ENCODE results near the gene BNC2.

Gene BNC2

GRCh38 chr9:16398691-16399090 is 471.8 kb downstream of the BNC2 start:
- no peak for DNase-seq

- no peak for DNase-seq
These were observed 474.1 kb downstream of the BNC2 start for GRCh38 chr9:16396389-16396788.

- no peak for DNase-seq
These were observed 479.1 kb downstream of the BNC2 start for GRCh38 chr9:16391369-16391768.

- DNase-seq: no peak
These were observed 483.1 kb downstream of the BNC2 start for GRCh38 chr9:16387382-16387781.

- DNase-seq: no peak
These were observed 483.7 kb downstream of the BNC2 start for GRCh38 chr9:16386827-16387077.

GRCh38 chr9:16386007-16386826 is 484.3 kb downstream of the BNC2 start:
- no peak for DNase-seq

- no peak for DNase-seq
These were observed 484.9 kb downstream of the BNC2 start for GRCh38 chr9:16385590-16385989.

- no peak for DNase-seq
These were observed 485.5 kb downstream of the BNC2 start for GRCh38 chr9:16384993-16385392.

GRCh38 chr9:16377311-16377710 is 493.2 kb downstream of the BNC2 start:
- no peak for DNase-seq

- DNase-seq: peak; percentile 97 to 99
These were observed 499.2 kb downstream of the BNC2 start for GRCh38 chr9:16371306-16371705.

GRCh38 chr9:16370647-16371046 is 499.8 kb downstream of the BNC2 start:
- no peak for DNase-seq

- DNase-seq: no peak
These were observed 501.0 kb downstream of the BNC2 start for GRCh38 chr9:16369427-16369826.

GRCh38 chr9:16368237-16369087 is 502.0 kb downstream of the BNC2 start:
- no peak for DNase-seq

GRCh38 chr9:16367605-16368231 is 502.8 kb downstream of the BNC2 start:
- no peak for DNase-seq

- DNase-seq: no peak
These were observed 506.1 kb downstream of the BNC2 start for GRCh38 chr9:16364347-16364746.

GRCh38 chr9:16363916-16364315 is 506.6 kb downstream of the BNC2 start:
- no peak for DNase-seq

- no peak for DNase-seq
These were observed 507.2 kb downstream of the BNC2 start for GRCh38 chr9:16363073-16363781.

- DNase-seq: no peak
These were observed 508.5 kb downstream of the BNC2 start for GRCh38 chr9:16361939-16362338.

GRCh38 chr9:16361118-16361517 is 509.4 kb downstream of the BNC2 start:
- DNase-seq: no peak

GRCh38 chr9:16360247-16360646 is 510.2 kb downstream of the BNC2 start:
- no peak for DNase-seq

All from NCI-H526 (cell line).